GM23338 (cell line): ENCODE results near the gene ST3GAL6. TPM values are rescaled to one million over a fixed set of nuclear protein-coding genes. Genes with fewer than 3 reads are reported as not detected.

Source experiments
- ATAC-seq: fragments of 200-7000 bp; cut with Tn5 transposase; 3 replicates; pipeline ENCODE4 v1.9.1; 2020
- DNase-seq: peaks from one replicate; pipeline ENCODE4 v3.0.0-alpha.2; 2015; ENCODE audit warnings: low spot score
- H2AFZ ChIP-seq: fragments of 200-600 bp; sonication (generic); 2 replicates; pipeline ENCODE4 v1.8.0; 2016; ENCODE audit warnings: antibody characterized with exemption, mild to moderate bottlenecking, moderate library complexity
- H3F3A ChIP-seq: fragments of 200-600 bp; sonication (generic); replicated peaks from 2 replicates; pipeline ENCODE4 v1.8.0; 2017; ENCODE audit warnings: antibody characterized with exemption, mixed run types, low read depth
- H3K27ac ChIP-seq: fragments of 200-600 bp; sonication (generic); 2 replicates; pipeline ENCODE4 v1.6.1; 2016; ENCODE audit warnings: low read depth
- H3K27me3 ChIP-seq: fragments of 200-600 bp; sonication (generic); 2 replicates; pipeline ENCODE4 v1.8.0; 2016; ENCODE audit warnings: mild to moderate bottlenecking, mixed run types, moderate library complexity; ENCODE audit not compliant: insufficient read depth
- H3K36me3 ChIP-seq: fragments of 200-600 bp; sonication (generic); 2 replicates; pipeline ENCODE4 v1.8.0; 2016; ENCODE audit warnings: mild to moderate bottlenecking; ENCODE audit not compliant: insufficient read depth
- H3K4me1 ChIP-seq: fragments of 200-600 bp; sonication (generic); 2 replicates; pipeline ENCODE4 v1.8.0; 2016; ENCODE audit warnings: mild to moderate bottlenecking, moderate library complexity; ENCODE audit not compliant: insufficient read depth
- H3K4me2 ChIP-seq: fragments of 200-600 bp; sonication (generic); 2 replicates; pipeline ENCODE4 v1.7.1; 2017; ENCODE audit warnings: mixed run types
- H3K4me3 ChIP-seq: fragments of 200-600 bp; sonication (generic); 2 replicates; pipeline ENCODE4 v1.6.1; 2016; ENCODE audit warnings: mixed run types
- H3K79me2 ChIP-seq: fragments of 200-600 bp; sonication (generic); replicated peaks from 2 replicates; pipeline ENCODE4 v1.8.0; 2017; ENCODE audit warnings: mild to moderate bottlenecking; ENCODE audit not compliant: insufficient read depth
- H3K9me2 ChIP-seq: fragments of 200-600 bp; sonication (generic); 2 replicates; pipeline ENCODE4 v1.8.0; 2017; ENCODE audit not compliant: insufficient read depth
- H4K20me1 ChIP-seq: fragments of 200-600 bp; sonication (generic); replicated peaks from 2 replicates; pipeline ENCODE4 v1.8.0; 2017; ENCODE audit warnings: mild to moderate bottlenecking; ENCODE audit not compliant: insufficient read depth
- H3K27ac Mint-ChIP-seq: 2 replicates; pipeline ENCODE4 v1.8.0; 2020; ENCODE audit warnings: inconsistent platforms, mild to moderate bottlenecking, moderate library complexity, mixed read lengths
- H3K27me3 Mint-ChIP-seq: 3 replicates; pipeline ENCODE4 v1.8.0; 2022; ENCODE audit warnings: low read depth, mild to moderate bottlenecking, moderate library complexity, mixed read lengths, inconsistent platforms; ENCODE audit not compliant: insufficient read depth, poor library complexity
- H3K36me3 Mint-ChIP-seq: 3 replicates; pipeline ENCODE4 v1.8.0; 2021; ENCODE audit warnings: low read depth, mild to moderate bottlenecking, inconsistent platforms, moderate library complexity, mixed read lengths
- H3K4me1 Mint-ChIP-seq: 3 replicates; pipeline ENCODE4 v1.8.0; 2020; ENCODE audit warnings: mild to moderate bottlenecking, inconsistent platforms, mixed read lengths
- H3K4me3 Mint-ChIP-seq: 3 replicates; pipeline ENCODE4 v1.8.0; 2021; ENCODE audit warnings: moderate library complexity, mild to moderate bottlenecking, inconsistent platforms, mixed read lengths
- H3K9me3 Mint-ChIP-seq: 3 replicates; pipeline ENCODE4 v1.8.0; 2020; ENCODE audit warnings: moderate library complexity, mild to moderate bottlenecking, inconsistent platforms, mixed read lengths
- CREB1 ChIP-seq: fragments of 250-450 bp; sonication (Bioruptor Pico); IDR thresholded peaks from 2 replicates; pipeline ENCODE4 v1.5.0; 2020; ENCODE audit warnings: low read depth, mild to moderate bottlenecking, moderate library complexity
- ETS1 ChIP-seq: IDR thresholded peaks from 2 replicates; pipeline ENCODE4 v1.6.1; 2016; ENCODE audit warnings: antibody characterized with exemption
- EZH2 ChIP-seq: fragments of 200-600 bp; sonication (generic); IDR thresholded peaks from one replicate; pipeline ENCODE4 v1.8.0; 2017; ENCODE audit warnings: antibody characterized with exemption, mild to moderate bottlenecking, low read depth; ENCODE audit not compliant: unreplicated experiment
- EZH2phosphoT487 ChIP-seq: fragments of 200-600 bp; sonication (generic); IDR thresholded peaks from one replicate; pipeline ENCODE4 v1.8.1; 2018; ENCODE audit warnings: antibody characterized with exemption; ENCODE audit not compliant: unreplicated experiment
- JUNB ChIP-seq: IDR thresholded peaks from one replicate; pipeline ENCODE4 v1.6.1; 2016; ENCODE audit warnings: antibody characterized with exemption; ENCODE audit not compliant: unreplicated experiment
- NANOG ChIP-seq: IDR thresholded peaks from 2 replicates; pipeline ENCODE4 v1.6.1; 2016; ENCODE audit warnings: antibody characterized with exemption, borderline replicate concordance
- POLR2AphosphoS5 ChIP-seq: IDR thresholded peaks from 2 replicates; pipeline ENCODE4 v1.6.1; 2016; ENCODE audit warnings: antibody characterized with exemption, low read depth
- STAT1 ChIP-seq: IDR thresholded peaks from one replicate; pipeline ENCODE4 v1.6.1; 2016; ENCODE audit warnings: antibody characterized with exemption; ENCODE audit not compliant: unreplicated experiment
- ZNF114 ChIP-seq: fragments of 250-450 bp; sonication (Bioruptor Pico); IDR thresholded peaks from 2 replicates; pipeline ENCODE4 v1.5.0; 2020; ENCODE audit warnings: mild to moderate bottlenecking, moderate library complexity
- ZNF331 ChIP-seq: fragments of 250-450 bp; sonication (Bioruptor Pico); IDR thresholded peaks from 2 replicates; pipeline ENCODE4 v1.5.0; 2020; ENCODE audit warnings: low read depth, mild to moderate bottlenecking, moderate library complexity
- ZNF462 ChIP-seq: fragments of 250-450 bp; sonication (Bioruptor Pico); IDR thresholded peaks from 2 replicates; pipeline ENCODE4 v1.5.0; 2020; ENCODE audit warnings: mild to moderate bottlenecking, moderate library complexity
- polyA plus RNA-seq: library from polyadenylated mRNA; unstranded; fragments of >200 nt; fragmentation: Nextera tagmentation; extraction: Ambion mirVana; gene quantifications from 2 replicates; pipeline ENCODE4 v1.2.1, GENCODE V29; 2016
- total RNA-seq: library from RNA; depleted of rRNA; stranded (reverse); fragments of >200 nt; shearing (Covaris generic); gene quantifications from 2 replicates; pipeline ENCODE4 v1.2.3, GENCODE V29; 2014
- TF ChIP-seq, protein P1 (sequence below), 2 experiments: fragments of 200-600 bp in 1 of 2; sonication (generic) in 1 of 2; conservative IDR thresholded peaks; 2 replicates each; pipeline versions ENCODE4 v1.5.1 to v1.6.1; 2016 to 2017; ENCODE audit warnings: antibody characterized with exemption in 2 of 2, low read depth in 2 of 2, mild to moderate bottlenecking in 2 of 2, moderate library complexity in 1 of 2
- TF ChIP-seq, protein P2 (sequence below): IDR thresholded peaks from one replicate; pipeline ENCODE4 v1.6.1; 2018; ENCODE audit warnings: antibody characterized with exemption; ENCODE audit not compliant: unreplicated experiment

ST3GAL6 gene
- total and polyA plus RNA-seq, 2 experiments from 2014 or later, result 4.7 to 8.1 TPM

DNA sequence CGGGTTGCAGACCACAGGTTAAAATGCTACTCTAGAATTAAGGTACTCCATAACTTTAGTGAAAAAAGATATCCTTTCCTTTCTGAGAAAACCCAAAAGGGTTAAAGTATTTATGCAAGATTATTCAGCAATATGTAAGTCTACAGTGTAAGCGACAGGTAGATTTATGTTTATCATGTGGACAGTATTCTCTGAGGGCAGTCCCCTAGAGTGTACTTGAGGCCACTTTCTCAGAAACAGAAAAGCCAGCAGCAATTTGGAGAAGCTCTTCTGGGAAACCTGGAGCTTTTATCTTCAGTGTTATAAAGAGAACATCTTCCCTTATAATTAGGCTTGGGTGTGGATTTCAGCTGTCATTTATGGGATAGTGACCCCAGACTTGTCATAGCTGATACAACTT, 8.9 kb downstream of the ST3GAL6 start:
- TF ChIP-seq, protein P1, sequence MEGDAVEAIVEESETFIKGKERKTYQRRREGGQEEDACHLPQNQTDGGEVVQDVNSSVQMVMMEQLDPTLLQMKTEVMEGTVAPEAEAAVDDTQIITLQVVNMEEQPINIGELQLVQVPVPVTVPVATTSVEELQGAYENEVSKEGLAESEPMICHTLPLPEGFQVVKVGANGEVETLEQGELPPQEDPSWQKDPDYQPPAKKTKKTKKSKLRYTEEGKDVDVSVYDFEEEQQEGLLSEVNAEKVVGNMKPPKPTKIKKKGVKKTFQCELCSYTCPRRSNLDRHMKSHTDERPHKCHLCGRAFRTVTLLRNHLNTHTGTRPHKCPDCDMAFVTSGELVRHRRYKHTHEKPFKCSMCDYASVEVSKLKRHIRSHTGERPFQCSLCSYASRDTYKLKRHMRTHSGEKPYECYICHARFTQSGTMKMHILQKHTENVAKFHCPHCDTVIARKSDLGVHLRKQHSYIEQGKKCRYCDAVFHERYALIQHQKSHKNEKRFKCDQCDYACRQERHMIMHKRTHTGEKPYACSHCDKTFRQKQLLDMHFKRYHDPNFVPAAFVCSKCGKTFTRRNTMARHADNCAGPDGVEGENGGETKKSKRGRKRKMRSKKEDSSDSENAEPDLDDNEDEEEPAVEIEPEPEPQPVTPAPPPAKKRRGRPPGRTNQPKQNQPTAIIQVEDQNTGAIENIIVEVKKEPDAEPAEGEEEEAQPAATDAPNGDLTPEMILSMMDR (conservative IDR thresholded peaks at IDR 0.05; ENCODE audit: low read depth in 2 of 2), result no peak
- TF ChIP-seq ETS1 (no peak), JUNB (no peak), NANOG (no peak), EZH2 (no peak), ZNF114 (CRISPR knock-in tag) (no peak), ZNF331 (CRISPR knock-in tag) (no peak), ZNF462 (no peak), POLR2AphosphoS5 (no peak), CREB1 (no peak), STAT1 (no peak), EZH2phosphoT487 (no peak)
- TF ChIP-seq, protein P2, sequence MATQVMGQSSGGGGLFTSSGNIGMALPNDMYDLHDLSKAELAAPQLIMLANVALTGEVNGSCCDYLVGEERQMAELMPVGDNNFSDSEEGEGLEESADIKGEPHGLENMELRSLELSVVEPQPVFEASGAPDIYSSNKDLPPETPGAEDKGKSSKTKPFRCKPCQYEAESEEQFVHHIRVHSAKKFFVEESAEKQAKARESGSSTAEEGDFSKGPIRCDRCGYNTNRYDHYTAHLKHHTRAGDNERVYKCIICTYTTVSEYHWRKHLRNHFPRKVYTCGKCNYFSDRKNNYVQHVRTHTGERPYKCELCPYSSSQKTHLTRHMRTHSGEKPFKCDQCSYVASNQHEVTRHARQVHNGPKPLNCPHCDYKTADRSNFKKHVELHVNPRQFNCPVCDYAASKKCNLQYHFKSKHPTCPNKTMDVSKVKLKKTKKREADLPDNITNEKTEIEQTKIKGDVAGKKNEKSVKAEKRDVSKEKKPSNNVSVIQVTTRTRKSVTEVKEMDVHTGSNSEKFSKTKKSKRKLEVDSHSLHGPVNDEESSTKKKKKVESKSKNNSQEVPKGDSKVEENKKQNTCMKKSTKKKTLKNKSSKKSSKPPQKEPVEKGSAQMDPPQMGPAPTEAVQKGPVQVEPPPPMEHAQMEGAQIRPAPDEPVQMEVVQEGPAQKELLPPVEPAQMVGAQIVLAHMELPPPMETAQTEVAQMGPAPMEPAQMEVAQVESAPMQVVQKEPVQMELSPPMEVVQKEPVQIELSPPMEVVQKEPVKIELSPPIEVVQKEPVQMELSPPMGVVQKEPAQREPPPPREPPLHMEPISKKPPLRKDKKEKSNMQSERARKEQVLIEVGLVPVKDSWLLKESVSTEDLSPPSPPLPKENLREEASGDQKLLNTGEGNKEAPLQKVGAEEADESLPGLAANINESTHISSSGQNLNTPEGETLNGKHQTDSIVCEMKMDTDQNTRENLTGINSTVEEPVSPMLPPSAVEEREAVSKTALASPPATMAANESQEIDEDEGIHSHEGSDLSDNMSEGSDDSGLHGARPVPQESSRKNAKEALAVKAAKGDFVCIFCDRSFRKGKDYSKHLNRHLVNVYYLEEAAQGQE, result no peak
- no peak overlapping the region for H3K4me3 ChIP-seq
- Mint-ChIP-seq H3K9me3 (no peaks in the 10 kb centered on the region), H3K27me3 (no peaks in the 10 kb centered on the region), H3K36me3 (no peaks in the 10 kb centered on the region), H3K27ac (no peak overlapping the region), H3K4me3 (no peak overlapping the region), H3K4me1 (peaks cover 6% of the 10 kb centered on the region)
- no peak overlapping the region for H2AFZ ChIP-seq
- H4K20me1 ChIP-seq, result no peaks in the 10 kb centered on the region
- no peak for ATAC-seq
- H3K27me3 ChIP-seq, result no peaks in the 10 kb centered on the region
- no peaks in the 10 kb centered on the region for H3K79me2 ChIP-seq
- no peaks in the 10 kb centered on the region for H3K4me1 ChIP-seq
- DNase-seq, result no peak
- H3K4me2 ChIP-seq, result no peak overlapping the region
- no peaks in the 10 kb centered on the region for H3F3A ChIP-seq
- H3K27ac ChIP-seq, result no peak overlapping the region
- H3K36me3 ChIP-seq, result no peaks in the 10 kb centered on the region
- H3K9me2 ChIP-seq, result no peaks in the 10 kb centered on the region
